K562 (cell line): Measurements from ENCODE around the gene TTC13. TPM values are rescaled to one million over a fixed set of nuclear protein-coding genes. Genes with fewer than 3 reads are reported as not detected.

Experiments used
- ATAC-seq: fragments of 200-7000 bp; cut with Tn5 transposase; 3 replicates; pipeline ENCODE4 v1.9.1; 2020; ENCODE audit warnings: moderate library complexity
- BruUV-seq: library from RNA; stranded (reverse); fragments of 400-500 nt; replicated peaks from 2 replicates; lab custom pipeline; 2021; lab: Mats Ljungman, UMichigan
- CTCF ChIA-PET: fragments of 300-600 bp; formaldehyde crosslinking; extraction: SDS; loops from one replicate; lab custom pipeline; 2021; ENCODE audit warnings: low intra/inter-chr PET ratio; lab: Yijun Ruan, JAX
- POLR2A ChIA-PET: fragments of 300-600, 350-650 bp; sonication (Branson Sonifier 250); formaldehyde crosslinking; extraction: SDS; loops from one replicate; lab custom pipeline; 2021; ENCODE audit warnings: antibody characterized with exemption, inconsistent platforms; lab: Yijun Ruan, JAX
- DNase-seq, 4 experiments: peaks; one replicate each; pipeline versions ENCODE4 v3.0.0 to v3.0.0-alpha.2; 2011 to 2018; ENCODE audit warnings: low spot score in 3 of 4, mixed read lengths in 3 of 4; ENCODE audit errors: extremely low read depth in 1 of 4
- FAIRE-seq: peaks from 2 replicates; lab custom pipeline; 2011; peaks lifted over from hg19 to GRCh38; lab: Jason Lieb, UNC
- H2AFZ ChIP-seq: 2 replicates; pipeline ENCODE4 v1.6.0; 2011; ENCODE audit warnings: low read depth, low read length, control low read depth, inconsistent platforms
- H3K27ac ChIP-seq: fragments of 200-600 bp; 3 replicates; pipeline ENCODE4 v1.8.0; 2011; ENCODE audit warnings: low read depth, mild to moderate bottlenecking, control low read depth, inconsistent platforms, low read length, moderate library complexity, mixed read lengths; ENCODE audit errors: extremely low read depth
- H3K27me3 ChIP-seq, 2 experiments: fragments of 300-600 bp in 1 of 2; 2 replicates in 1 of 2; 3 replicates in 1 of 2; pipeline versions ENCODE4 v1.6.0 to v1.8.0; 2011; ENCODE audit warnings: inconsistent platforms in 2 of 2, low read length in 2 of 2, mild to moderate bottlenecking in 1 of 2, mixed read lengths in 1 of 2, moderate library complexity in 1 of 2; ENCODE audit not compliant: control insufficient read depth in 2 of 2, insufficient read depth in 2 of 2
- H3K36me3 ChIP-seq: fragments of 300-600 bp; 3 replicates; pipeline ENCODE4 v1.8.0; 2011; ENCODE audit warnings: mild to moderate bottlenecking, low read length, inconsistent platforms; ENCODE audit not compliant: control insufficient read depth, insufficient read depth
- H3K4me1 ChIP-seq, 2 experiments: fragments of 200-600 bp in 1 of 2; replicated peaks in 1 of 2; 2 replicates in 1 of 2; 3 replicates in 1 of 2; pipeline versions ENCODE4 v1.5.1 to v1.8.0; 2011; ENCODE audit warnings: inconsistent platforms in 2 of 2, low read length in 2 of 2, mild to moderate bottlenecking in 1 of 2, mixed read lengths in 1 of 2, moderate library complexity in 1 of 2; ENCODE audit not compliant: control insufficient read depth in 2 of 2, insufficient read depth in 2 of 2
- H3K4me2 ChIP-seq: 2 replicates; pipeline ENCODE4 v1.6.1; 2011; ENCODE audit warnings: low read length, control low read depth, inconsistent platforms, mixed read lengths; ENCODE audit not compliant: insufficient read depth
- H3K4me3 ChIP-seq: fragments of 200-600 bp; sonication (generic), shearing (Covaris generic); 2 replicates; pipeline ENCODE4 v1.5.1; 2016; ENCODE audit warnings: control low read depth, inconsistent platforms
- H3K79me2 ChIP-seq: fragments of 200-600 bp; 3 replicates; pipeline ENCODE4 v1.8.0; 2011; ENCODE audit warnings: low read length, inconsistent platforms; ENCODE audit not compliant: control insufficient read depth, insufficient read depth
- H3K9ac ChIP-seq, 2 experiments: 2 replicates each; pipeline versions ENCODE4 v1.6.0 to v1.6.1; 2011; ENCODE audit warnings: low read depth in 2 of 2, low read length in 2 of 2, control low read depth in 1 of 2, inconsistent platforms in 1 of 2, mild to moderate bottlenecking in 1 of 2, mixed read lengths in 1 of 2; ENCODE audit not compliant: insufficient read depth in 1 of 2
- H3K9me1 ChIP-seq: one replicate; pipeline ENCODE4 v1.6.0; 2011; ENCODE audit warnings: inconsistent platforms, mild to moderate bottlenecking, low read length, moderate library complexity; ENCODE audit not compliant: control insufficient read depth, insufficient read depth
- H3K9me3 ChIP-seq: replicated peaks from 2 replicates; pipeline ENCODE4 v1.5.1; 2011; ENCODE audit warnings: low read depth, low read length, inconsistent platforms; ENCODE audit not compliant: control insufficient read depth, insufficient read depth
- H4K20me1 ChIP-seq: replicated peaks from 2 replicates; pipeline ENCODE4 v1.6.1; 2011; ENCODE audit warnings: low read length, inconsistent platforms, mixed read lengths; ENCODE audit not compliant: control insufficient read depth, insufficient read depth
- E2F1 ChIP-seq: sonication (generic); formaldehyde crosslinking; IDR thresholded peaks from 2 replicates; pipeline ENCODE4 v1.8.1; 2023; ENCODE audit warnings: mild to moderate bottlenecking, missing genetic modification reagents, moderate library complexity
- E2F5 ChIP-seq: sonication (generic); formaldehyde crosslinking; IDR thresholded peaks from 2 replicates; pipeline ENCODE4 v1.8.0; 2022; ENCODE audit warnings: mild to moderate bottlenecking, missing genetic modification reagents
- FOXO4 ChIP-seq: fragments of 450-650 bp; formaldehyde crosslinking; IDR thresholded peaks from 2 replicates; pipeline ENCODE4 v1.4.0; 2020; ENCODE audit warnings: mild to moderate bottlenecking, moderate library complexity
- POLR2AphosphoS2 ChIP-seq: IDR thresholded peaks from 2 replicates; pipeline ENCODE4 v1.6.1; 2012; ENCODE audit warnings: low read length, improper control_type of control experiment
- RFX7 ChIP-seq: fragments of 250-450 bp; sonication (Bioruptor Pico); IDR thresholded peaks from 2 replicates; pipeline ENCODE4 v1.5.1; 2021; ENCODE audit warnings: mild to moderate bottlenecking
- WGBS: fragments of 100-300 bp; shearing (Covaris generic); methylation state at CpG from one replicate; pipeline ENCODE4 v1.1.6; 2016; ENCODE audit warnings: low coverage, mixed read lengths; ENCODE audit not compliant: insufficient coverage; ENCODE audit errors: missing lambda C conversion rate; 5-methylcytosine and 5-hydroxymethylcytosine counted together
- in situ Hi-C: fragments of 300-500 bp; cut with MboI; formaldehyde crosslinking; loops from 4 replicates; pipeline ENCODE4 v1.15.0; 2018; ENCODE audit warnings: inconsistent platforms, mixed read lengths
- intact Hi-C: fragments of 100-400 bp; cut with micrococcal nuclease; formaldehyde crosslinking; loops from 2 replicates; pipeline ENCODE4 v1.14.2; 2022
- polyA plus RNA-seq, 8 experiments: library from polyadenylated mRNA; depleted of rRNA in 4 of 8; stranded (reverse) in 5 of 8; unstranded in 3 of 8; fragments of >200 nt; fragmentation: Nextera tagmentation in 2 of 8; fragmentation: Illumina TruSeq in 1 of 8; extraction: Ambion mirVana in 2 of 8; extraction: Trizol in 1 of 8; gene quantifications; 2 replicates each; pipeline versions ENCODE4 v1.2.1 to v1.2.3, GENCODE V29; 2011 to 2014; ENCODE audit warnings: inconsistent platforms in 1 of 8, missing spikeins in 1 of 8
- total RNA-seq, 7 experiments: library from RNA; depleted of rRNA in 6 of 7; stranded (reverse); fragments of >200 nt in 6 of 7; fragmentation: Illumina TruSeq in 2 of 7; extraction: Trizol in 2 of 7; gene quantifications; 2 replicates each; pipeline versions ENCODE4 v1.2.1 to v1.2.3, GENCODE V29; 2011 to 2021; ENCODE audit warnings: low replicate concordance in 1 of 7
- TF ChIP-seq, protein P1 (sequence below): fragments of 250-450 bp; sonication (Bioruptor Pico); IDR thresholded peaks from 2 replicates; pipeline ENCODE4 v1.4.0; 2020

TTC13 gene
- total and polyA plus RNA-seq, 9 of the 15 experiments (the other 6 are each of a cell fraction or from before 2014, with no cell fraction given), result 1.7 to 13.8 (median 9.6) TPM

- Histone ChIP-seq H3K79me2 (no peaks in the 10 kb centered on the region), H3K9ac (no peak overlapping the region), H3K9me3 (no peaks in the 10 kb centered on the region), H3K27ac (no peak overlapping the region), H3K4me3 (no peak overlapping the region), H3K9me1 (no peaks in the 10 kb centered on the region), H3K27me3 (no peaks in the 10 kb centered on the region), H2AFZ (no peak overlapping the region), H4K20me1 (no peaks in the 10 kb centered on the region; the same call in 1 of the 2 replicates), H3K4me2 (no peak overlapping the region), H3K36me3 (peaks cover 25% of the 10 kb centered on the region; the same call in 2 of the 3 replicates), H3K4me1 (no peaks in the 10 kb centered on the region; a peak in 1 of 5 replicates)
- in situ Hi-C loops, result no loop called here
- FAIRE-seq (no peak), ATAC-seq (no peak), DNase-seq (no peak)
- POLR2A ChIA-PET, result interaction anchor here (1.3 to 1.7 kb wide), 3 partner anchors 20 to 191 kb away, joined by 3 to 7 read pairs (median 6); no protein-coding TSS in a partner anchor
- WGBS, result 81% methylated on average over 6 of the region's 6 CpGs
- no TSS peak for BruUV-seq
- CTCF ChIA-PET, result interaction anchor here (0.6 kb wide), 2 partner anchors 63 to 229 kb away, joined by 3 to 8 read pairs; no protein-coding TSS in a partner anchor
- TF ChIP-seq POLR2AphosphoS2 (0 out of 2 replicates have a peak, but pooled peaks have one; percentile 3), E2F5 (CRISPR knock-in tag) (no peak)
- intact Hi-C loops, result loop anchor here (5.0 to 10.0 kb wide), 3 partner anchors 76 to 384 kb away; no protein-coding TSS in a partner anchor
These were observed 37.6 kb upstream of the TTC13 start for GRCh38 chr1:231016234-231016633.

GRCh38 chr1:231013391-231014015, 34.8 kb upstream of the TTC13 start:
- no peaks in the 10 kb centered on the region for H4K20me1 ChIP-seq
- H3K36me3 ChIP-seq, result 0 out of 3 replicates have a peak, but pooled peaks cover 4% of the 10 kb centered on the region
- in situ Hi-C loops, result no loop called here
- DNase-seq, result no peak
- H2AFZ ChIP-seq, result no peak overlapping the region
- H3K9me1 ChIP-seq, result no peaks in the 10 kb centered on the region
- no peaks in the 10 kb centered on the region for H3K4me1 ChIP-seq
- no peak overlapping the region for H3K27ac ChIP-seq
- H3K9me3 ChIP-seq, result no peaks in the 10 kb centered on the region
- H3K4me3 ChIP-seq, result no peak overlapping the region
- no peaks in the 10 kb centered on the region; a peak in 1 of 5 replicates for H3K27me3 ChIP-seq
- ChIA-PET CTCF (interaction anchor here (0.6 kb wide), 1 partner anchor 721 kb away, joined by 3 read pairs; no protein-coding TSS in a partner anchor), POLR2A (interaction anchor here (0.6 to 2.6 kb wide), 6 partner anchors 11 to 809 kb away, joined by 3 to 11 read pairs (median 4); no protein-coding TSS in a partner anchor)
- ATAC-seq, result no peak
- no peak overlapping the region for H3K4me2 ChIP-seq
- no peak overlapping the region for H3K9ac ChIP-seq
- no TSS peak for BruUV-seq
- no peaks in the 10 kb centered on the region for H3K79me2 ChIP-seq
- intact Hi-C loops, result loop anchor here (10.0 kb wide), 1 partner anchor 219 kb away; no protein-coding TSS in a partner anchor
- no peak for FAIRE-seq
- 38% methylated on average over 3 of the region's 3 CpGs for WGBS
- TF ChIP-seq E2F1 (CRISPR knock-in tag), result no peak
- TF ChIP-seq RFX7 (CRISPR knock-in tag), result no peak
- TF ChIP-seq, protein P1, sequence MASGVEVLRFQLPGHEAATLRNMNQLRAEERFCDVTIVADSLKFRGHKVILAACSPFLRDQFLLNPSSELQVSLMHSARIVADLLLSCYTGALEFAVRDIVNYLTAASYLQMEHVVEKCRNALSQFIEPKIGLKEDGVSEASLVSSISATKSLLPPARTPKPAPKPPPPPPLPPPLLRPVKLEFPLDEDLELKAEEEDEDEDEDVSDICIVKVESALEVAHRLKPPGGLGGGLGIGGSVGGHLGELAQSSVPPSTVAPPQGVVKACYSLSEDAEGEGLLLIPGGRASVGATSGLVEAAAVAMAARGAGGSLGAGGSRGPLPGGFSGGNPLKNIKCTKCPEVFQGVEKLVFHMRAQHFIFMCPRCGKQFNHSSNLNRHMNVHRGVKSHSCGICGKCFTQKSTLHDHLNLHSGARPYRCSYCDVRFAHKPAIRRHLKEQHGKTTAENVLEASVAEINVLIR (CRISPR knock-in tag), result no peak
- no peak for TF ChIP-seq FOXO4
